HepG2 (cell line): ENCODE measurements around the gene DNAJC4. TPM values are rescaled to one million over a fixed set of nuclear protein-coding genes. Genes with fewer than 3 reads are reported as not detected.

ENCODE experiments used
- BATF2 ChIP-seq: sonication (generic); formaldehyde crosslinking; IDR thresholded peaks from 2 replicates; pipeline ENCODE4 v1.8.0; 2022; ENCODE audit warnings: mild to moderate bottlenecking, missing genetic modification reagents, moderate library complexity
- CBX1 ChIP-seq: IDR thresholded peaks from one replicate; pipeline ENCODE4 v1.6.1; 2016; ENCODE audit warnings: antibody characterized with exemption, low read depth
- ELF3 ChIP-seq: IDR thresholded peaks from 2 replicates; pipeline ENCODE4 v1.6.1; 2016; ENCODE audit warnings: missing genetic modification reagents, missing compliant biosample characterization
- EP300 ChIP-seq, 3 experiments: sonication (generic) in 1 of 3; formaldehyde crosslinking in 1 of 3; IDR thresholded peaks; 2 replicates each; pipeline versions ENCODE4 v1.5.1 to v1.6.1; 2011 to 2020; ENCODE audit warnings: low read depth in 2 of 3, low read length in 2 of 3, borderline replicate concordance in 1 of 3, improper control_type of control experiment in 1 of 3, mild to moderate bottlenecking in 1 of 3, missing genetic modification reagents in 1 of 3, moderate library complexity in 1 of 3
- FUBP1 ChIP-seq: sonication (generic); formaldehyde crosslinking; IDR thresholded peaks from 2 replicates; pipeline ENCODE4 v1.5.1; 2020; ENCODE audit warnings: missing genetic modification reagents, mild to moderate bottlenecking, borderline replicate concordance
- GMEB1 ChIP-seq: sonication (generic); formaldehyde crosslinking; IDR thresholded peaks from 2 replicates; pipeline ENCODE4 v1.5.1; 2020; ENCODE audit warnings: missing genetic modification reagents, mild to moderate bottlenecking, borderline replicate concordance
- HOXD1 ChIP-seq: sonication (generic); formaldehyde crosslinking; IDR thresholded peaks from 2 replicates; pipeline ENCODE4 v1.5.0; 2020; ENCODE audit warnings: missing genetic modification reagents
- MAX ChIP-seq: IDR thresholded peaks from 2 replicates; pipeline ENCODE4 v1.6.1; 2012; ENCODE audit warnings: inconsistent platforms
- MED13 ChIP-seq: sonication (generic); formaldehyde crosslinking; IDR thresholded peaks from 2 replicates; pipeline ENCODE4 v1.5.0; 2020; ENCODE audit warnings: missing genetic modification reagents
- MEF2D ChIP-seq: sonication (generic); formaldehyde crosslinking; IDR thresholded peaks from 2 replicates; pipeline ENCODE4 v1.5.1; 2020; ENCODE audit warnings: mild to moderate bottlenecking, missing genetic modification reagents
- NFE2L1 ChIP-seq: sonication (generic); formaldehyde crosslinking; IDR thresholded peaks from 2 replicates; pipeline ENCODE4 v1.4.0; 2020; ENCODE audit warnings: missing genetic modification reagents, mild to moderate bottlenecking, borderline replicate concordance
- SIN3A ChIP-seq: IDR thresholded peaks from 2 replicates; pipeline ENCODE4 v1.6.1; 2011; ENCODE audit warnings: low read depth, mild to moderate bottlenecking, control low read depth, low read length, borderline replicate concordance
- SIX1 ChIP-seq: sonication (generic); formaldehyde crosslinking; IDR thresholded peaks from 2 replicates; pipeline ENCODE4 v1.4.0; 2020; ENCODE audit warnings: missing genetic modification reagents, borderline replicate concordance
- XRCC5 ChIP-seq: fragments of 200-400 bp; formaldehyde crosslinking; optimal IDR thresholded peaks from 2 replicates; pipeline ENCODE3; 2017; ENCODE audit warnings: mild to moderate bottlenecking, low read length
- ZBTB42 ChIP-seq: sonication (generic); formaldehyde crosslinking; IDR thresholded peaks from 2 replicates; pipeline ENCODE4 v1.5.0; 2020; ENCODE audit warnings: mild to moderate bottlenecking, missing genetic modification reagents
- ZBTB7B ChIP-seq: sonication (generic); formaldehyde crosslinking; IDR thresholded peaks from 2 replicates; pipeline ENCODE4 v1.4.0; 2020; ENCODE audit warnings: missing genetic modification reagents
- ZFP36L2 ChIP-seq: sonication (generic); formaldehyde crosslinking; IDR thresholded peaks from 2 replicates; pipeline ENCODE4 v1.4.0; 2020; ENCODE audit warnings: missing genetic modification reagents
- ZKSCAN1 ChIP-seq: fragments of 150-350 bp; IDR thresholded peaks from 2 replicates; pipeline ENCODE4 v1.6.1; 2014; ENCODE audit warnings: low read length
- ZNF501 ChIP-seq: sonication (generic); formaldehyde crosslinking; IDR thresholded peaks from 2 replicates; pipeline ENCODE4 v1.5.1; 2020; ENCODE audit warnings: mild to moderate bottlenecking, moderate library complexity, missing genetic modification reagents
- ZNF616 ChIP-seq: sonication (generic); formaldehyde crosslinking; IDR thresholded peaks from 2 replicates; pipeline ENCODE4 v1.5.0; 2020; ENCODE audit warnings: low read depth, mild to moderate bottlenecking, missing genetic modification reagents
- ZNF619 ChIP-seq: sonication (generic); formaldehyde crosslinking; IDR thresholded peaks from 2 replicates; pipeline ENCODE4 v1.4.0; 2020; ENCODE audit warnings: mild to moderate bottlenecking, missing genetic modification reagents
- ZNF792 ChIP-seq: IDR thresholded peaks from 2 replicates; pipeline ENCODE4 v1.6.1; 2016
- ZZZ3 ChIP-seq: sonication (generic); formaldehyde crosslinking; IDR thresholded peaks from 2 replicates; pipeline ENCODE4 v1.4.0; 2020; ENCODE audit warnings: missing genetic modification reagents, mild to moderate bottlenecking, borderline replicate concordance
- polyA plus RNA-seq, 8 experiments: library from polyadenylated mRNA; depleted of rRNA in 3 of 8; stranded (reverse) in 7 of 8; unstranded in 1 of 8; fragments of >200 nt; fragmentation: Illumina TruSeq in 4 of 8; extraction: Trizol in 4 of 8; gene quantifications; 2 replicates each; pipeline versions ENCODE4 v1.2.1 to v1.2.3, GENCODE V29; 2011 to 2016; ENCODE audit warnings: low read depth in 4 of 8, missing spikeins in 1 of 8, mixed read lengths in 1 of 8; ENCODE audit not compliant: insufficient read depth in 1 of 8
- total RNA-seq, 5 experiments: library from RNA; depleted of rRNA; stranded (reverse); fragments of >200 nt; fragmentation: Illumina TruSeq; extraction: Trizol; gene quantifications; 2 replicates each; pipeline ENCODE4 v1.2.3, GENCODE V29; 2016; ENCODE audit warnings: low read depth in 1 of 5
- TF ChIP-seq, protein P1 (sequence below): sonication (generic); formaldehyde crosslinking; IDR thresholded peaks from 2 replicates; pipeline ENCODE4 v1.5.1; 2020; ENCODE audit warnings: missing genetic modification reagents, mild to moderate bottlenecking, borderline replicate concordance

Gene DNAJC4
- total and polyA plus RNA-seq, 2 of the 13 experiments (the other 11 are each of a cell fraction or from before 2014, with no cell fraction given): 10.3 to 60.8 TPM

DNA sequence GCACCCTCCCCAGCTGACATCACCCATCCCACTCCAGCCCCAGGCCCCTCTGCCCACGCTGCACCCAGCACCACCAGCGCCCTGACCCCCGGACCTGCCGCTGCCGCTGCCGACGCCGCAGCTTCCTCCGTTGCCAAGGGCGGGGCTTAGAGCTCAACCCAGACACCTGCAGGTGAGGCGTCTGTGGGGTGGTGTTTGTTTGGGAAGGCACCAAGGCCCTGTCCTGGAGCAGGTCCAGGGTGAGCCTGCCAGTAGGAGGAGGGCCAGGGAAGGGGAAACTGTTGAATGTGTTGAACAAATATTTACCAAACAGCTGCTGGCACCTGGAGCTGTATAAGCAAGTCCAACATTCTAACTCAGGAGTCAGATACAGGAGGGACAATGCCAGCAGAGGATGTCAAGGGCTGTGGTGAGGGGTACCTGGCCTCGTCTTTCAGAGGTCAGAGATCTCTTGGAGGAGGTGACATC, 7.2 kb downstream of the DNAJC4 start (continued):
- TF ChIP-seq, protein P1, sequence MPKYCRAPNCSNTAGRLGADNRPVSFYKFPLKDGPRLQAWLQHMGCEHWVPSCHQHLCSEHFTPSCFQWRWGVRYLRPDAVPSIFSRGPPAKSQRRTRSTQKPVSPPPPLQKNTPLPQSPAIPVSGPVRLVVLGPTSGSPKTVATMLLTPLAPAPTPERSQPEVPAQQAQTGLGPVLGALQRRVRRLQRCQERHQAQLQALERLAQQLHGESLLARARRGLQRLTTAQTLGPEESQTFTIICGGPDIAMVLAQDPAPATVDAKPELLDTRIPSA (CRISPR knock-in tag): no peak
- TF ChIP-seq ELF3 (peak; percentile 85), ZNF616 (CRISPR knock-in tag) (no peak), ZBTB42 (CRISPR knock-in tag) (no peak), NFE2L1 (CRISPR knock-in tag) (no peak), ZKSCAN1 (no peak), MEF2D (CRISPR knock-in tag) (no peak; the same call in 1 of the 2 replicates), SIN3A (peak; percentile 88), MED13 (CRISPR knock-in tag) (no peak), BATF2 (0 out of 2 replicates have a peak, but pooled peaks have one; percentile 60), XRCC5 (no peak), GMEB1 (peak; percentile 51; the same call in 1 of the 2 replicates), ZNF619 (CRISPR knock-in tag) (no peak), HOXD1 (no peak), CBX1 (no peak), EP300 (IDR thresholded peaks at IDR 0.05; ENCODE audit: low read depth in 2 of 2, low read length in 2 of 2) (0 out of 4 replicates have a peak, but pooled peaks of 1 of the 2 experiments have one; percentile 10), EP300 (CRISPR knock-in tag; IDR thresholded peaks at IDR 0.05; ENCODE audit: borderline replicate concordance) (no peak), ZZZ3 (CRISPR knock-in tag) (no peak), FUBP1 (CRISPR knock-in tag) (no peak), ZNF792 (CRISPR knock-in tag) (peak; percentile 28; the same call in 1 of the 2 replicates), MAX (peak; percentile 65), ZNF501 (peak; percentile 30; the same call in 1 of the 2 replicates), ZBTB7B (CRISPR knock-in tag) (peak; percentile 51; the same call in 1 of the 2 replicates), ZFP36L2 (CRISPR knock-in tag) (no peak), SIX1 (CRISPR knock-in tag) (no peak)
